GM21423 (cell line): ENCODE data around the gene FAM131B.
"Not testable (repeated sequence)": the region's sequence is repeated elsewhere in the genome, so short reads cannot be mapped to it uniquely, and the experiment has no call there.

ENCODE experiments used
- ATAC-seq: cut with Tn5 transposase; IDR thresholded peaks from one replicate; pipeline ENCODE4 v1.9.1; 2021; ENCODE audit warnings: mild to moderate bottlenecking, moderate library complexity; ENCODE audit not compliant: unreplicated experiment

FAM131B gene

GRCh38 chr7:143362131-143363015 is at the start of gene FAM131B:
TSS of gene FAM131B (minus strand) at chr7:143362713. CDS start at chr7:143362603, 110 bp downstream.
- ATAC-seq = peak; percentile 53

- no peak for ATAC-seq
Measured at GRCh38 chr7:143411976-143412708, 49.6 kb upstream of the FAM131B start.

GRCh38 chr7:143410521-143411004 is 48.0 kb upstream of the FAM131B start:
- no peak for ATAC-seq

GRCh38 chr7:143408686-143409561 is 46.4 kb upstream of the FAM131B start, which contains the start of gene EPHA1:
TSS of gene EPHA1 (minus strand) at chr7:143408856. CDS start at chr7:143408805, 51 bp downstream.
- ATAC-seq = no peak

GRCh38 chr7:143408252-143408685 is 45.8 kb upstream of the FAM131B start:
- no peak for ATAC-seq

GRCh38 chr7:143407287-143408251 is 45.1 kb upstream of the FAM131B start:
- no peak for ATAC-seq

GRCh38 chr7:143406002-143406357 is 43.5 kb upstream of the FAM131B start:
- ATAC-seq = no peak

GRCh38 chr7:143405173-143406001 is 42.9 kb upstream of the FAM131B start:
- ATAC-seq = no peak

- ATAC-seq = not testable (repeated sequence)
Measured at GRCh38 chr7:143402233-143402632, 39.7 kb upstream of the FAM131B start.

- ATAC-seq = no peak
Measured at GRCh38 chr7:143401265-143401664, 38.8 kb upstream of the FAM131B start.

GRCh38 chr7:143399642-143400041 is 37.1 kb upstream of the FAM131B start:
- ATAC-seq = no peak

- ATAC-seq = no peak
Measured at GRCh38 chr7:143399151-143399550, 36.6 kb upstream of the FAM131B start.

- ATAC-seq = no peak
Measured at GRCh38 chr7:143398616-143399015, 36.1 kb upstream of the FAM131B start.

GRCh38 chr7:143397710-143398530 is 35.4 kb upstream of the FAM131B start:
- no peak for ATAC-seq

GRCh38 chr7:143396625-143397556 is 34.4 kb upstream of the FAM131B start:
- ATAC-seq = no peak

GRCh38 chr7:143396182-143396581 is 33.7 kb upstream of the FAM131B start:
- ATAC-seq = no peak
